PC-3 (cell line): ENCODE measurements around the gene DSG3. TPM values are rescaled to one million over a fixed set of nuclear protein-coding genes. Genes with fewer than 3 reads are reported as not detected.

Experiments
- ATAC-seq: fragments of 200-7000 bp; cut with Tn5 transposase; 2 replicates; pipeline ENCODE4 v1.9.1; 2020; ENCODE audit warnings: mild to moderate bottlenecking, moderate library complexity
- BruUV-seq: library from RNA; stranded (reverse); fragments of 400-500 nt; replicated peaks from 2 replicates; lab custom pipeline; 2021; lab: Mats Ljungman, UMichigan
- CTCF ChIA-PET: fragments of 300-600 bp; sonication (Branson Sonifier 250); formaldehyde crosslinking; loops from one replicate; lab custom pipeline; 2022; ENCODE audit warnings: antibody characterized with exemption; lab: Charles Lee
- POLR2A ChIA-PET: fragments of 300-600 bp; sonication (Branson Sonifier 250); formaldehyde crosslinking; loops from one replicate; lab custom pipeline; 2022; ENCODE audit warnings: antibody characterized with exemption; ENCODE audit not compliant: unreplicated experiment; lab: Charles Lee
- DNase-seq: peaks from one replicate; pipeline ENCODE4 v3.0.0-alpha.2; 2015
- H2AFZ ChIP-seq: fragments of 300-600 bp; sonication (generic); 2 replicates; pipeline ENCODE4 v1.6.0; 2016; ENCODE audit warnings: antibody characterized with exemption, low read length
- H3F3A ChIP-seq: fragments of 300-600 bp; sonication (generic); one replicate; pipeline ENCODE4 v1.6.0; 2017; ENCODE audit warnings: antibody characterized with exemption, low read length, control low read depth, mild to moderate bottlenecking; ENCODE audit not compliant: unreplicated experiment
- H3K27ac ChIP-seq: fragments of 300-600 bp; sonication (generic); 2 replicates; pipeline ENCODE4 v1.5.1; 2016; ENCODE audit warnings: mild to moderate bottlenecking, low read length
- H3K27me3 ChIP-seq: fragments of 300-600 bp; sonication (generic); 2 replicates; pipeline ENCODE4 v1.6.1; 2016; ENCODE audit warnings: low read length, mixed read lengths
- H3K36me3 ChIP-seq: fragments of 300-600 bp; sonication (generic); 2 replicates; pipeline ENCODE4 v1.6.1; 2016; ENCODE audit warnings: low read depth, mixed run types, low read length, mixed read lengths
- H3K4me1 ChIP-seq: fragments of 300-600 bp; sonication (generic); 2 replicates; pipeline ENCODE4 v1.5.1; 2016; ENCODE audit warnings: low read length; ENCODE audit not compliant: insufficient read depth
- H3K4me2 ChIP-seq: fragments of 300-600 bp; sonication (generic); 2 replicates; pipeline ENCODE4 v1.6.0; 2016; ENCODE audit warnings: low read length
- H3K4me3 ChIP-seq: fragments of 300-600 bp; sonication (generic); 2 replicates; pipeline ENCODE4 v1.5.1; 2016; ENCODE audit warnings: mild to moderate bottlenecking, low read length, mixed read lengths
- H3K79me2 ChIP-seq: fragments of 300-600 bp; sonication (generic); 2 replicates; pipeline ENCODE4 v1.6.1; 2017; ENCODE audit warnings: low read length, mixed read lengths
- H3K9ac ChIP-seq: fragments of 300-600 bp; sonication (generic); 2 replicates; pipeline ENCODE4 v1.6.0; 2016; ENCODE audit warnings: mild to moderate bottlenecking, low read length
- H3K9me2 ChIP-seq: fragments of 300-600 bp; sonication (generic); replicated peaks from 2 replicates; pipeline ENCODE4 v1.6.1; 2016; ENCODE audit warnings: mixed run types, low read length, mixed read lengths
- H3K9me3 ChIP-seq: fragments of 300-600 bp; sonication (generic); 2 replicates; pipeline ENCODE4 v1.6.1; 2016; ENCODE audit warnings: low read length, mixed read lengths
- H4K20me1 ChIP-seq: fragments of 300-600 bp; sonication (generic); 2 replicates; pipeline ENCODE4 v1.6.1; 2016; ENCODE audit warnings: low read length, mixed read lengths
- CTCF ChIP-seq: fragments of 300-600 bp; sonication (generic); conservative IDR thresholded peaks from 2 replicates; pipeline ENCODE4 v1.5.1; 2017; ENCODE audit warnings: antibody characterized with exemption, low read depth, mild to moderate bottlenecking, low read length
- EZH2 ChIP-seq: fragments of 300-600 bp; sonication (generic); IDR thresholded peaks from one replicate; pipeline ENCODE4 v1.6.1; 2017; ENCODE audit warnings: antibody characterized with exemption, mild to moderate bottlenecking, low read length; ENCODE audit not compliant: unreplicated experiment
- EZH2phosphoT487 ChIP-seq: fragments of 300-600 bp; sonication (generic); IDR thresholded peaks from 2 replicates; pipeline ENCODE4 v1.6.1; 2018; ENCODE audit warnings: mild to moderate bottlenecking, antibody characterized with exemption, low read length, borderline replicate concordance
- intact Hi-C: fragments of 100-400 bp; cut with micrococcal nuclease; formaldehyde crosslinking; loops from 2 replicates; pipeline ENCODE4 v1.9.0; 2023
- total RNA-seq: library from RNA; depleted of rRNA; stranded (reverse); fragments of >200 nt; gene quantifications from 2 replicates; pipeline ENCODE4 v1.2.3, GENCODE V29; 2014

DSG3 gene
- total RNA-seq, 1 experiment from 2014 or later, result not detected

GRCh38 chr18:31513189-31513935 is 65.8 kb downstream of the DSG3 start:
- Histone ChIP-seq H3K36me3 (no peaks in the 10 kb centered on the region), H3K4me2 (peak overlapping the region; percentile 64), H3K9me3 (no peaks in the 10 kb centered on the region), H4K20me1 (no peaks in the 10 kb centered on the region), H3F3A (no peaks in the 10 kb centered on the region), H3K4me3 (no peak overlapping the region), H3K9me2 (no peaks in the 10 kb centered on the region), H3K79me2 (peaks cover 40% of the 10 kb centered on the region), H2AFZ (no peak overlapping the region), H3K9ac (peak overlapping the region; percentile 41), H3K27ac (peak overlapping the region; percentile 83), H3K4me1 (peaks cover 45% of the 10 kb centered on the region), H3K27me3 (no peaks in the 10 kb centered on the region)
- TF ChIP-seq EZH2 (no peak), CTCF (no peak), EZH2phosphoT487 (no peak)
- ChIA-PET CTCF (interaction anchor here (0.9 kb wide), 1 partner anchor 129 kb away, joined by 3 read pairs; no protein-coding TSS in a partner anchor), POLR2A (interaction anchor here (0.6 to 0.7 kb wide), 3 partner anchors 18 to 686 kb away, joined by 3 to 4 read pairs (median 3); no protein-coding TSS in a partner anchor)
- ATAC-seq (peak; percentile 80), DNase-seq (peak; percentile 74)
- no TSS peak for BruUV-seq
- intact Hi-C loops, result loop anchor here (2.0 to 5.0 kb wide), 2 partner anchors 186 to 409 kb away; no protein-coding TSS in a partner anchor

DNA sequence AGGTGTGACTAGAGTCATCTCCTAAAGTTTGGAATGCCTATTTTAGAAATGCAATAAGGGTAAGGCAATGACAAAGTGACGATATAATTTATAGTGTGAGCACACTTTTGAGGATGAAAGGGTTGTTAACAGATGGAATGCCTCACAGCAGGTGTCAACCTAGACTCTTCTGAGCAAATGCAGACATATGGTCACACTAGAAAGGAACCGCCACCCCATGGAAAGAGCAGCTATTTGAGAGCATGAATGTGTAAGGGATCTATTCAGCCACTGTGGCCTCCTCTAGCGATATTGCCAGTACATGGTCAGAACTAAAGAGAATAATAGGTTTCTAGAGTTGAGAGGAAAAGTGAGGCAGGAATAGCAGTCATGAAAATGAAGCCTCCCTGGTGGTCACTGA is 68.9 kb downstream of the DSG3 start:
- TF ChIP-seq CTCF (no peak), EZH2 (no peak), EZH2phosphoT487 (no peak)
- H3K4me3 ChIP-seq, result no peak overlapping the region
- H3K9ac ChIP-seq, result no peak overlapping the region
- ChIA-PET CTCF (no interaction called here), POLR2A (no interaction called here)
- H3K4me1 ChIP-seq, result peaks cover 25% of the 10 kb centered on the region
- H2AFZ ChIP-seq, result no peak overlapping the region
- H3K4me2 ChIP-seq, result no peak overlapping the region
- peaks cover 18% of the 10 kb centered on the region for H3K79me2 ChIP-seq
- no TSS peak for BruUV-seq
- no peaks in the 10 kb centered on the region for H3F3A ChIP-seq
- DNase-seq (no peak), ATAC-seq (no peak)
- no peaks in the 10 kb centered on the region for H3K9me3 ChIP-seq
- no peaks in the 10 kb centered on the region for H3K9me2 ChIP-seq
- H4K20me1 ChIP-seq, result no peaks in the 10 kb centered on the region
- intact Hi-C loops, result no loop called here
- no peak overlapping the region for H3K27ac ChIP-seq
- H3K27me3 ChIP-seq, result no peaks in the 10 kb centered on the region
- no peaks in the 10 kb centered on the region; the same call in 1 of the 2 replicates for H3K36me3 ChIP-seq

DNA sequence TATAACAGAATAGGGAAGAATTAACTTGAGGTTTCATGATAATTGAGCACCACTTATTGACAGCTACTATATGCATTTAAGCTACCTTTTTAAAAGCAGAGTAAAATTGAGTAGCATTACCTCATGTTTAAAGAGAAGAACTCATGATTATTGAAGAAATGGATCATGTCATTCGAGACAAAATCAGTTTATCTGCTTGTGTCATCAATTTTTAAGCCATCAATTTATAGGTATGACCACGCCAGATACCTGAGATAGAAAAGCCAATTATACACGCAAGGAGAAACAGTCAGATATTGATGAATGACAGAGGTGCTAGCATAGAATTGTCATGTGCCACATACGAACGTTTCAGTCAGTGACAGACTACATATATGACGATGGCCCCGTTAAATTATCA is 78.8 kb downstream of the DSG3 start:
- H3K4me1 ChIP-seq, result no peaks in the 10 kb centered on the region
- no peak overlapping the region for H3K4me3 ChIP-seq
- no peaks in the 10 kb centered on the region for H3K9me3 ChIP-seq
- no peaks in the 10 kb centered on the region; the same call in 1 of the 2 replicates for H3K36me3 ChIP-seq
- POLR2A ChIA-PET, result no interaction called here
- ATAC-seq (no peak), DNase-seq (no peak)
- no peaks in the 10 kb centered on the region for H3K27me3 ChIP-seq
- no TSS peak for BruUV-seq
- no peaks in the 10 kb centered on the region for H3K9me2 ChIP-seq
- H3K27ac ChIP-seq, result no peak overlapping the region
- no peak overlapping the region for H3K9ac ChIP-seq
- no peaks in the 10 kb centered on the region for H3K79me2 ChIP-seq
- H2AFZ ChIP-seq, result no peak overlapping the region
- intact Hi-C loops, result no loop called here
- H3F3A ChIP-seq, result no peaks in the 10 kb centered on the region
- TF ChIP-seq EZH2, result no peak
- no peak for TF ChIP-seq CTCF
- no peak for TF ChIP-seq EZH2phosphoT487
- no peaks in the 10 kb centered on the region for H4K20me1 ChIP-seq
- CTCF ChIA-PET, result no interaction called here
- H3K4me2 ChIP-seq, result no peak overlapping the region
